ENCODE data around the gene CDCA5.

Gene CDCA5

DNA sequence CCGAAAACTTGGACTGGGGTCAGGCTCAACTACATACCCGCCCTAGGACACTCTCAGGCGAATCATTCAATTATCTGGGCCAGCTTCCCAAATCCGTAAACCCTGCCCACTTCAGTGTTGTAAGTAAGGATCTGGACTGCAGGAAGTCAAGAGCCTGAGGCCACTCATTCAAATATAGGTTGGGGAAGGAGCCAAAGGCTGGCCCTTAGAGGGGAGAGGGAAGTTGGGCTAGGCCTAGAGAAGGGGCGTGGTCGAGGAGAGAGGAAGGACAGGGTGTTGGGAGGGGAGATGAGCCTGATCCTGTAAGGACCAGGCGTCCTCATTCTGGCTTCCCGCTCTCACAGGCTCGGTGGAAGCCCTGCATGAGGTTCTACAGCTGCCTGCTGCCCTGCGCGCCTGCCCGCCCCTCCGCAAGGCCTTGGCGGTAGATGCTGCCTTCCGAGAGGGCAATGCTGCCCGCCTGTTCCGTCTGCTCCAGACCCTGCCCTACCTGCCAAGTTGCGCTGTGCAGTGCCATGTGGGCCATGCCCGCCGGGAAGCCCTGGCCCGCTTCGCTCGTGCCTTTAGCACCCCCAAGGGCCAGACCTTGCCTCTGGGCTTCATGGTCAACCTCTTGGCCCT lies 39.8 kb downstream of the CDCA5 start:
- DNase-seq (ENCODE audit: low read depth), result no peak

DNA sequence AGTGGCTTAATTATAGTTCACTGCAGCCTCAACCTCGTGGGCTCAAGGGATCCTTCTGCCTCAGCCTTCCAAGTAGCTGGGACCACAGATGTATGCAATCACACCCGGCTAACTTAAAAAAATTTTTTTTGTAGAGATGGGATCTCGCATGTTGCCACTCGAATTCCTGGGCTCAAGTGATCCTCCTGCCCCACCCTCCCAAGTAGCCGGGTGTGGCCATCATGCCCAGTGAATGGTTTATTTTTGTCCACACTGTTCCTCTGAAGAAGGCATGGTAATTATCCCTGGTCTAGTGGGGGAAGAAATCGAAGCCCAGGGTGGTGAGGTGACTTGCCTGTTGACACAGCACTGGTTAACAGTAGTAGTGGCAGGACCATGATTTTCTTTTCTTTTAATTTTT lies 40.9 kb downstream of the CDCA5 start:
- DNase-seq (ENCODE audit: low read depth), result no peak

DNA sequence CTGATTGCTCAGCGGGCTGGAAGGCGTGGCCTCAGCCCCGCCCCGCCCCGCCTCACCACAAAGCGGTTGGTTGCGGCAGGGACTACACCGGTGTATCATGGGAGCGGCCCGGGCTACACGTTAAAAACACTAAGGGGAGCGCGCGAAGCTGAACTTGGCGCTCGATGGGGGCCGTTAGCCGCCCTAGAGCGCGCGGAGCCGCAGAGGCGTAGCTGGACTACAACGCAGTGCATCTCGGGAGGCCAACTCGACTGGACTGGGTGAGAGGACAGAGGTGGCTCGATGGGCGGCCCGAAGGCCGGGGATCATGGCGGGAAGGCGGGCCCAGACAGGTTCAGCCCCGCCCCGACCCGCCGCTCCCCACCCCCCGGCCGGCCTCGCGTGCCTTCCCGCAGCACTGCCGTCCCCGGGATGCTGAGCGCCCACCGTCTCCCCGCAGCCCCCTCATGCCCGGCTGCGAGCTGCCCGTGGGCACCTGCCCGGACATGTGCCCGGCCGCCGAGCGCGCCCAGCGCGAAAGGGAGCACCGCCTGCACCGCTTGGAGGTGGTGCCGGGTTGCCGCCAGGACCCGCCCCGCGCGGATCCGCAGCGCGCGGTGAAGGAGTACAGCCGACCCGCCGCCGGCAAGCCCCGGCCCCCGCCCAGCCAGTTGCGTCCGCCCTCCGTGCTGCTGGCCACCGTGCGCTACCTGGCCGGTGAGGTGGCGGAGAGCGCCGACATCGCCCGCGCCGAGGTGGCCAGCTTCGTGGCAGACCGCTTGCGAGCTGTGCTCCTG lies 42.8 kb downstream of the CDCA5 start, which contains the start of gene SAC3D1:
TSS of gene SAC3D1 (plus strand) at position 364 of the 776 bp plus-strand sequence. CDS start at position 447, 83 bp downstream.
- peak; percentile 75 for DNase-seq (ENCODE audit: low read depth)

DNA sequence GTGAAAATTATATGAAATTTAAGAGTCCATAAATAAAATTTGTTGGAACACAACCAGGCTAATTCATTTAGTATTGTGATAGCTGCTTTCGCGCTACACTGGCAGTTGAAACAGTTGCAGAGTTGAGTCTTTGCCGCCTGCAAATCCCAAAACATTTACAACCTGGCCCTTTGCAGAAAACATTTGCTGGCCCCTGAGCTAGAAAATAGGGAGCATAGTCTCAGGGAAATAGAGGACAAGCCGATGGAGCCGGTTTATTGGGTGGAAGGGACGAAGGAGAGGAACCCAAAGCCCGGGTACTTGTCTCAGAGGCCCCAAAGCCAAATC lies 43.4 kb downstream of the CDCA5 start:
- DNase-seq (ENCODE audit: low read depth), result no peak

DNA sequence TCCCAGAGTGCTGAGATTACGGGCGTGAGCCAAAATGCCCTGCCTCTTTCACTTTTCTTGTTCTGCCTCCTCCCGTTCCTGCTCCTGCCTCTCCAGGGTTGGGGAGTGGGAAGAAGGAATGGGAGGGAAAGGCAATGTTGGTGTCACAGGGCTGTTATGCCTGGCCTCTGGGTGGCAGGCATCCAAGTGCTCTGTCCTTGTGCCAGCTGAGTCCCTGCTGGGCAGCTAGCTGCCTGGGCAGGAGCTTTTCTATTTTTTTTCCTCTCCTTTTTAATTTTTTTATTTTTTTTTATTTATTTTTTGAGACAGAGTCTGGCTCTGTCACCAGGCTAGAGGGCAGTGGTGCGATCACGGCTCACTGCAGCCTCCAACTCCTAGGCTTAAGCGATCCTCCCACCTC lies 46.9 kb downstream of the CDCA5 start:
- no peak for DNase-seq (ENCODE audit: low read depth)

DNA sequence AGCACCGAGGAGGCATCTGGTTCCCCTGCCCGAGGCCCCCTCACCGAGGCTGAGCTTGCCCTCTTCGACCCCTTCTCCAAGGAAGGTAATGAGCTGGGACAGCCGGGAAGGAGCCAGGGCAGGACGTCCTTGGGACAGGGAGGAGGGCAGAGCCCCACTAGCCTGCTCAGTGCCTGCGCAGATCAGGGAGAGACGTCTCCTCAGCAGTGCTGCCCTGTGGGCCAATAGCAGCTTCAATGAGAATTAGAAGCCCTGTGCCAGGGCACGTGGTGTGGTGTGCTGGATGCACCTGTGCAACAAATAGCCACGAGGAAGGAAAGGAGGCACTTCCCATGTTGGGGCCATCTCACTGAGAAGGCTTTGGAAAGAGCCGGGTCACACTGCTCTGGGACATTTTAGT lies 48.3 kb downstream of the CDCA5 start:
- DNase-seq (ENCODE audit: low read depth), result no peak

DNA sequence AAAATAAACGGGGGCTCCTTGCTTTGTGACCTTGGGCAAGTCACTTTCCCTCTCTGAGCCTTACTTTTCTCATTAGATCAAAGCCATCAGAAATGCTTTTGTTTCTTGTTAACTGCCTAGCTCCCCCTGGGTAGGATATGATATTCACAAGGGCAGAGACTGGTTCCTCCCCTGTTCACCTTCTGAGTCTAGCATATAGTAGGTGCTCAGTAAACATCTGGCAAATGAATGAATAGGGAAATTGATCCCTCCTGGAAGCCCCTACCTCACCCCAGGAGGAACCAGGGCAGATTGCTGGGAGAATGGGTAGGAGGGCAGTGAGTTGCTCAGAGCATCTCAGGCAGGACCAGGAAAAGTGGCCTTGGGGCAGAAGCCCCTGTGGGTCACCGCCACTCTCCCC lies 49.4 kb downstream of the CDCA5 start:
- no peak for DNase-seq (ENCODE audit: low read depth)

DNA sequence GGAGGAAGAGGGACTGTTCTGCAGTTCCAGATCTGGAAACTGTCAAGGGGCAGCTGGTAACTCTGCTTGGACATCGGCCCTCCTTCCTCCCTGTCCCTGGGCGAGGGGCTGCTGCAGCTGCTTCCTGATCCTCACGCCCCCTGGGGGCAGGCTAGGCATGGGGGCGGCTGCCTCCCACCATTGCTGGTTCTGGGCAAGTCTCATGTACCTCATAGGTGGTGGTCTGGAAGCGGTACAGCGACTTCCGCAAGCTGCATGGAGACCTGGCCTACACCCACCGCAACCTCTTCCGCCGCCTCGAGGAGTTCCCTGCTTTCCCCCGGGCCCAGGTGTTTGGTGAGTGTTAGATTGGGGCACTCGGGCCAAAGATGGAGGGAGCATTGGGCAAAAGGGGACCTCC lies 51.6 kb downstream of the CDCA5 start:
- no peak for DNase-seq (ENCODE audit: low read depth)

All from stimulated activated CD8-positive, alpha-beta memory T cell treated with anti-CD3 and anti-CD28 coated beads, Interleukin-12 subunit alpha, Interleukin-12 subunit beta, amount 100 ng/mL, for 4 hours (primary cell).